Astrocyte (in vitro differentiated cells and primary cell): ENCODE results near the gene MIEF2.

Experiments
- CTCF ChIP-seq: IDR thresholded peaks from 2 replicates; pipeline ENCODE4 v1.5.1; 2011; ENCODE audit warnings: low read depth, mild to moderate bottlenecking, inconsistent platforms, low read length, moderate library complexity; ENCODE audit not compliant: insufficient read depth
- EZH2 ChIP-seq: IDR thresholded peaks from 2 replicates; pipeline ENCODE4 v1.6.1; 2012; ENCODE audit warnings: mild to moderate bottlenecking, low read length, inconsistent platforms; ENCODE audit not compliant: insufficient read depth

GRCh38 chr17:18270046-18270931 lies 9.8 kb downstream of the MIEF2 start:
- no peak for TF ChIP-seq CTCF
- no peak for TF ChIP-seq EZH2
